ENCODE data around the gene IFFO2. TPM values are rescaled to one million over a fixed set of nuclear protein-coding genes. Genes with fewer than 3 reads are reported as not detected.

The IFFO2 gene
- total RNA-seq, 4 donors from 2014 or later = 5.0 to 145 (median 13.6) TPM

- no peak overlapping the region for H3K27ac ChIP-seq
- no peaks in the 10 kb centered on the region for H3K27me3 ChIP-seq
- no peak overlapping the region for H3K4me3 ChIP-seq
- H3K36me3 ChIP-seq = no peaks in the 10 kb centered on the region
- no peaks in the 10 kb centered on the region for H3K9me3 ChIP-seq
- intact Hi-C loops (cut with DNase I; ENCODE audit: low total_unique reads) (no loop called here), in situ Hi-C loops (cut with MboI; ENCODE audit: low pct_ligation_motif_present in 1 of 4, low pct_unique_long_range_greater_than_20kb in 1 of 4, low sequenced_read_pairs in 3 of 4) (no loop called here)
- DNase-seq = no peak
- 97% methylated on average over 5 of the region's 10 CpGs; no CpG with 5 or more reads in 1 of the 2 donors for WGBS, 2 donors (ENCODE audit: low coverage in 1 of 2)
- peaks cover 0 to 5% (median 2%) of the 10 kb centered on the region in 4 donors for H3K4me1 ChIP-seq
- no peak for TF ChIP-seq POLR2A (IDR thresholded peaks at IDR 0.05)
- TF ChIP-seq CTCF (IDR thresholded peaks at IDR 0.05) = no peak
- no peak for TF ChIP-seq EP300 (IDR thresholded peaks at IDR 0.05; ENCODE audit: low read depth)
- TF ChIP-seq POLR2AphosphoS5 (IDR thresholded peaks at IDR 0.05) = no peak
These were observed 80.3 kb downstream of the IFFO2 start for GRCh38 chr1:18876210-18876609.

GRCh38 chr1:18875796-18876128 lies 80.7 kb downstream of the IFFO2 start:
- H3K4me1 ChIP-seq = peaks cover 0 to 5% (median 2%) of the 10 kb centered on the region in 4 donors
- H3K27me3 ChIP-seq = no peaks in the 10 kb centered on the region
- 68% methylated on average over 3 of the region's 3 CpGs; no CpG with 5 or more reads in 1 of the 2 donors for WGBS, 2 donors (ENCODE audit: low coverage in 1 of 2)
- DNase-seq = no peak
- H3K9me3 ChIP-seq = no peaks in the 10 kb centered on the region
- H3K27ac ChIP-seq = no peak overlapping the region
- in situ Hi-C loops (cut with MboI; ENCODE audit: low pct_ligation_motif_present in 1 of 4, low pct_unique_long_range_greater_than_20kb in 1 of 4, low sequenced_read_pairs in 3 of 4) (no loop called here), intact Hi-C loops (cut with DNase I; ENCODE audit: low total_unique reads) (no loop called here)
- no peak overlapping the region for H3K4me3 ChIP-seq
- no peaks in the 10 kb centered on the region for H3K36me3 ChIP-seq
- TF ChIP-seq EP300 (IDR thresholded peaks at IDR 0.05; ENCODE audit: low read depth) (no peak), POLR2A (IDR thresholded peaks at IDR 0.05) (no peak), CTCF (IDR thresholded peaks at IDR 0.05) (no peak), POLR2AphosphoS5 (IDR thresholded peaks at IDR 0.05) (no peak)

GRCh38 chr1:18875107-18875795 lies 81.2 kb downstream of the IFFO2 start:
- Histone ChIP-seq H3K27me3 (no peaks in the 10 kb centered on the region), H3K4me1 (peaks cover 0 to 5% (median 2%) of the 10 kb centered on the region in 4 donors), H3K4me3 (no peak overlapping the region), H3K9me3 (no peaks in the 10 kb centered on the region), H3K36me3 (no peaks in the 10 kb centered on the region), H3K27ac (no peak overlapping the region)
- peak; percentile 86 for DNase-seq
- TF ChIP-seq CTCF (IDR thresholded peaks at IDR 0.05) (peak; percentile 71 to 88 (median 80)), POLR2A (IDR thresholded peaks at IDR 0.05) (no peak)
- WGBS, 2 donors (ENCODE audit: low coverage in 1 of 2) = 33% methylated on average over 20 of the region's 20 CpGs; no CpG with 5 or more reads in 1 of the 2 donors
- in situ Hi-C loops (cut with MboI; ENCODE audit: low pct_ligation_motif_present in 1 of 4, low pct_unique_long_range_greater_than_20kb in 1 of 4, low sequenced_read_pairs in 3 of 4) = no loop called here
- intact Hi-C loops (cut with DNase I; ENCODE audit: low total_unique reads) = no loop called here

GRCh38 chr1:18874600-18874999 lies 81.9 kb downstream of the IFFO2 start:
- no peak overlapping the region for H3K27ac ChIP-seq
- peak; percentile 50 for DNase-seq
- no peaks in the 10 kb centered on the region for H3K9me3 ChIP-seq
- 60% methylated on average over 8 of the region's 8 CpGs; no CpG with 5 or more reads in 1 of the 2 donors for WGBS, 2 donors (ENCODE audit: low coverage in 1 of 2)
- intact Hi-C loops (cut with DNase I; ENCODE audit: low total_unique reads) (no loop called here), in situ Hi-C loops (cut with MboI; ENCODE audit: low pct_ligation_motif_present in 1 of 4, low pct_unique_long_range_greater_than_20kb in 1 of 4, low sequenced_read_pairs in 3 of 4) (no loop called here)
- no peaks in the 10 kb centered on the region for H3K36me3 ChIP-seq
- H3K27me3 ChIP-seq = no peaks in the 10 kb centered on the region
- peaks cover 0 to 5% (median 2%) of the 10 kb centered on the region in 4 donors for H3K4me1 ChIP-seq
- TF ChIP-seq EP300 (IDR thresholded peaks at IDR 0.05; ENCODE audit: low read depth) (no peak), POLR2A (IDR thresholded peaks at IDR 0.05) (no peak), CTCF (IDR thresholded peaks at IDR 0.05) (no peak), POLR2AphosphoS5 (IDR thresholded peaks at IDR 0.05) (no peak)
- H3K4me3 ChIP-seq = no peak overlapping the region

Data from transverse colon (tissue), 4 donors.